Measurements from ENCODE around the gene DPP8.

DNA sequence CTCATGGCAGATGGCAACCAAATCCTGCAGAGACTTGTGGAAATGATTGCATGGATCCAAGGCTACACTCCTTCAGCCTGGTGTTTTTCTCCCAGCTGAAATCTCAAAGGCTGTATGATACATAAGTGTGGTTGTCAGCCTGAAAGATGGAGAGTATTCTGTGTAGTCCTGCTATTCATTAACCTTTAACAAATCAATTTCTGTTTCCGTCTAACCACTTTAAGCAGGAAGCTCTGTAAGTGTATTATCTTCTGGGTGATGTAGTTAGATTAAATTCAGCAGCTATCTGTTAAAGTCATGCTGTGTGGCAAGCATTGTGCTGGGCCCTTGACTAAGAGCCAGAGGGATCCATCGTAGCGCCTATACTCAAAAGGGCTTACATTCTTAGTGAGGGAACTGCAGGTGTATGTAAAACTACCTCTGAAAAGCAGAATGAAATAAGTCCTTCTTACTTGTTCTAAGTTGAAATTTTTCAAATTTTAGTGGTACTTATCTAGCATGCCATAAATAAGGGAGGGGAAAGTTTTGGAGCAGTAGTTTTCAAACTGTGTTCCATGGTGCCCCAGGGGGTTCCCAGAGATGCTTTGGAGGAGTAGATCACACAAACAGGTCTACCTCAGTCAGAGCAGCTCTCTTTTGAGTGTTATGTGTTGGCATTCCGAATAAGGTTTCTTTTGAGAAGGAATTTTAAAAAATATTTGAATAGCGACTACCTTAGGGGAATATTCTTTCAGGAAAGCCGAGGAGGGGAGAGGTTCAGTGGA, 41.7 kb upstream of the DPP8 start:
- TF ChIP-seq, protein P1, sequence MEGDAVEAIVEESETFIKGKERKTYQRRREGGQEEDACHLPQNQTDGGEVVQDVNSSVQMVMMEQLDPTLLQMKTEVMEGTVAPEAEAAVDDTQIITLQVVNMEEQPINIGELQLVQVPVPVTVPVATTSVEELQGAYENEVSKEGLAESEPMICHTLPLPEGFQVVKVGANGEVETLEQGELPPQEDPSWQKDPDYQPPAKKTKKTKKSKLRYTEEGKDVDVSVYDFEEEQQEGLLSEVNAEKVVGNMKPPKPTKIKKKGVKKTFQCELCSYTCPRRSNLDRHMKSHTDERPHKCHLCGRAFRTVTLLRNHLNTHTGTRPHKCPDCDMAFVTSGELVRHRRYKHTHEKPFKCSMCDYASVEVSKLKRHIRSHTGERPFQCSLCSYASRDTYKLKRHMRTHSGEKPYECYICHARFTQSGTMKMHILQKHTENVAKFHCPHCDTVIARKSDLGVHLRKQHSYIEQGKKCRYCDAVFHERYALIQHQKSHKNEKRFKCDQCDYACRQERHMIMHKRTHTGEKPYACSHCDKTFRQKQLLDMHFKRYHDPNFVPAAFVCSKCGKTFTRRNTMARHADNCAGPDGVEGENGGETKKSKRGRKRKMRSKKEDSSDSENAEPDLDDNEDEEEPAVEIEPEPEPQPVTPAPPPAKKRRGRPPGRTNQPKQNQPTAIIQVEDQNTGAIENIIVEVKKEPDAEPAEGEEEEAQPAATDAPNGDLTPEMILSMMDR (IDR thresholded peaks at IDR 0.05): no peak
- TF ChIP-seq EZH2phosphoT487 (IDR thresholded peaks at IDR 0.05) (no peak), EZH2 (IDR thresholded peaks at IDR 0.05) (no peak)

Measured in neural progenitor cell (in vitro differentiated cells).